ENCODE measurements around the gene ADGRG3. TPM values are rescaled to one million over a fixed set of nuclear protein-coding genes. Genes with fewer than 3 reads are reported as not detected.

ADGRG3 gene
- total and polyA plus RNA-seq, 2 of the 13 experiments (the other 11 are each of a cell fraction or from before 2014, with no cell fraction given) = 2.7 to 11.8 TPM

GRCh38 chr16:57619606-57620334 is 48.3 kb upstream of the ADGRG3 start (continued):
- TF ChIP-seq ZNF547 (CRISPR knock-in tag; IDR thresholded peaks at IDR 0.05) (peak; percentile 60; the same call in 1 of the 2 replicates), ZNF350 (CRISPR knock-in tag; IDR thresholded peaks at IDR 0.05; ENCODE audit: borderline replicate concordance, low read depth) (peak; percentile 35; the same call in 1 of the 2 replicates), RCOR2 (CRISPR knock-in tag; IDR thresholded peaks at IDR 0.05) (0 out of 2 replicates have a peak, but pooled peaks have one; percentile 22), LCORL (IDR thresholded peaks at IDR 0.05) (no peak), LCORL (CRISPR knock-in tag; IDR thresholded peaks at IDR 0.05) (0 out of 2 replicates have a peak, but pooled peaks have one; percentile 38), RXRA (CRISPR knock-in tag; IDR thresholded peaks at IDR 0.05) (peak; percentile 14), ZFY (CRISPR knock-in tag; IDR thresholded peaks at IDR 0.05) (peak; percentile 50), MED1 (CRISPR knock-in tag; IDR thresholded peaks at IDR 0.05) (no peak), E2F5 (CRISPR knock-in tag; conservative IDR thresholded peaks at IDR 0.05) (0 out of 2 replicates have a peak, but pooled peaks have one; percentile 21), PHF5A (CRISPR knock-in tag; IDR thresholded peaks at IDR 0.05; ENCODE audit: low read depth, unreplicated experiment) (no peak), SP5 (CRISPR knock-in tag; IDR thresholded peaks at IDR 0.05; ENCODE audit: borderline replicate concordance, low read depth) (peak; percentile 58; the same call in 1 of the 2 replicates), PCBP1 (IDR thresholded peaks at IDR 0.05; ENCODE audit: borderline replicate concordance, low read depth, low read length) (peak; percentile 16; the same call in 1 of the 2 replicates), SALL2 (CRISPR knock-in tag; IDR thresholded peaks at IDR 0.05) (no peak), TBX2 (CRISPR knock-in tag; IDR thresholded peaks at IDR 0.05; ENCODE audit: borderline replicate concordance) (0 out of 2 replicates have a peak, but pooled peaks have one; percentile 24), CCDC6 (CRISPR knock-in tag; IDR thresholded peaks at IDR 0.05) (peak; percentile 68; the same call in 1 of the 2 replicates), SATB2 (CRISPR knock-in tag; IDR thresholded peaks at IDR 0.05) (no peak), MAZ (IDR thresholded peaks at IDR 0.05; ENCODE audit: borderline replicate concordance, low read depth, low read length) (0 out of 2 replicates have a peak, but pooled peaks have one; percentile 29), MAZ (CRISPR knock-in tag; IDR thresholded peaks at IDR 0.05; ENCODE audit: low read depth) (no peak; the same call in 1 of the 2 replicates), ZNF264 (CRISPR knock-in tag; IDR thresholded peaks at IDR 0.05) (peak; percentile 69), ZBTB42 (CRISPR knock-in tag; IDR thresholded peaks at IDR 0.05) (0 out of 2 replicates have a peak, but pooled peaks have one; percentile 49), ZNF136 (CRISPR knock-in tag; IDR thresholded peaks at IDR 0.05; ENCODE audit: low read depth) (peak; percentile 78; the same call in 1 of the 2 replicates)
- TF ChIP-seq, protein P1, sequence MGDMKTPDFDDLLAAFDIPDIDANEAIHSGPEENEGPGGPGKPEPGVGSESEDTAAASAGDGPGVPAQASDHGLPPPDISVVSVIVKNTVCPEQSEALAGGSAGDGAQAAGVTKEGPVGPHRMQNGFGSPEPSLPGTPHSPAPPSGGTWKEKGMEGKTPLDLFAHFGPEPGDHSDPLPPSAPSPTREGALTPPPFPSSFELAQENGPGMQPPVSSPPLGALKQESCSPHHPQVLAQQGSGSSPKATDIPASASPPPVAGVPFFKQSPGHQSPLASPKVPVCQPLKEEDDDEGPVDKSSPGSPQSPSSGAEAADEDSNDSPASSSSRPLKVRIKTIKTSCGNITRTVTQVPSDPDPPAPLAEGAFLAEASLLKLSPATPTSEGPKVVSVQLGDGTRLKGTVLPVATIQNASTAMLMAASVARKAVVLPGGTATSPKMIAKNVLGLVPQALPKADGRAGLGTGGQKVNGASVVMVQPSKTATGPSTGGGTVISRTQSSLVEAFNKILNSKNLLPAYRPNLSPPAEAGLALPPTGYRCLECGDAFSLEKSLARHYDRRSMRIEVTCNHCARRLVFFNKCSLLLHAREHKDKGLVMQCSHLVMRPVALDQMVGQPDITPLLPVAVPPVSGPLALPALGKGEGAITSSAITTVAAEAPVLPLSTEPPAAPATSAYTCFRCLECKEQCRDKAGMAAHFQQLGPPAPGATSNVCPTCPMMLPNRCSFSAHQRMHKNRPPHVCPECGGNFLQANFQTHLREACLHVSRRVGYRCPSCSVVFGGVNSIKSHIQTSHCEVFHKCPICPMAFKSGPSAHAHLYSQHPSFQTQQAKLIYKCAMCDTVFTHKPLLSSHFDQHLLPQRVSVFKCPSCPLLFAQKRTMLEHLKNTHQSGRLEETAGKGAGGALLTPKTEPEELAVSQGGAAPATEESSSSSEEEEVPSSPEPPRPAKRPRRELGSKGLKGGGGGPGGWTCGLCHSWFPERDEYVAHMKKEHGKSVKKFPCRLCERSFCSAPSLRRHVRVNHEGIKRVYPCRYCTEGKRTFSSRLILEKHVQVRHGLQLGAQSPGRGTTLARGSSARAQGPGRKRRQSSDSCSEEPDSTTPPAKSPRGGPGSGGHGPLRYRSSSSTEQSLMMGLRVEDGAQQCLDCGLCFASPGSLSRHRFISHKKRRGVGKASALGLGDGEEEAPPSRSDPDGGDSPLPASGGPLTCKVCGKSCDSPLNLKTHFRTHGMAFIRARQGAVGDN (CRISPR knock-in tag; IDR thresholded peaks at IDR 0.05) = peak; percentile 66; the same call in 1 of the 2 replicates
- TF ChIP-seq, protein P2, sequence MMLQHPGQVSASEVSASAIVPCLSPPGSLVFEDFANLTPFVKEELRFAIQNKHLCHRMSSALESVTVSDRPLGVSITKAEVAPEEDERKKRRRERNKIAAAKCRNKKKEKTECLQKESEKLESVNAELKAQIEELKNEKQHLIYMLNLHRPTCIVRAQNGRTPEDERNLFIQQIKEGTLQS (CRISPR knock-in tag; IDR thresholded peaks at IDR 0.05) = 0 out of 2 replicates have a peak, but pooled peaks have one; percentile 30

Measured in HepG2 (cell line).